Inferior parietal cortex (tissue), 1 donor: ENCODE data around the gene NAA80.
A peak's percentile ranks its signal among the peaks of the same experiment; 100 is the strongest.
"Not testable (repeated sequence)": the region's sequence is repeated elsewhere in the genome, so short reads cannot be mapped to it uniquely, and the experiment has no call there.

ENCODE experiments used
- DNase-seq: peaks from one replicate; pipeline ENCODE4 v3.0.0-alpha.2; 2016; ENCODE audit errors: extremely low spot score

Gene NAA80

DNA sequence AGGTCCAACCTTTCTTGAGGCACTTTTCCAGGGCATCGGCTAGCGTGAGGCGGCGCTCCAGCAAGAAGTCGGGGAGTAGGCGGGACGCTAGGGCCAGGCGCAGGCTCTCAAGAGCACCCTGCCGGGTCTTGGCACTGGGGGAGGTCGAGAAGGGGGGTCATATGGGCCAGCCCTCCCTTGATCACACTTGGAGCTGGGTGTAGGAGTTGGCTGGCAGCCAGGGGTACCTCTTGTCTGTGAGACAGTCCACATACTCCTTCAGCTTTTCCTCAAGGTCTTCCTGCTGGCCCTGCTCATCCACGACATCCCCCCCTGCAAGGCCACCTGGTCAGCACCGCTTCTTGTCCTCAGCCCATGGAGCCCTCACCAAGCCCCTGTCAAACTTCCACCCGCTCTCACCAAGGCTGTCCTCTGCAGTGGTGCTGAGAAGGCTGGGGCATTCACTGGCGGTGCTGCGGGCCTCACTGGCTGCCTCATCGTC, 9.0 kb downstream of the NAA80 start:
- DNase-seq: no peak

DNA sequence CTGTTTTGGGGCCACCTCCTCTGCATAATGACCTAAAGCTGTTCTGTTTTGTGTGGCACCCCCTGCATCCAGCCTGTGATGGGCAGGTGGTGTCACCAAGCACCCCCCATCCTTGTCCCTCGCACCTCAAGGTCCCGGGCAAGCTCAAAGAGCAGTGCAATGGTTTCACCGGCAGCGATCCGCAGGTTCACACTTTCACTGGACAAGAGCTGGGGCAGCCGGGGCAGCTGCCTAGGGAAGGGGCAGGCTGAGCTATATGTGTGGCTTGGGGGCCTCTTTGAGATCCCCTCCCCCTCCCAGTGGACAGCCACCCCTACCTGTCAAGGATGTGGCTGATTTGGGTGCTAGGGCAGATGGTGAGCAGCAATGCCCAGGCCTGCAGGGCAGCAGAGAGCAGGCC, 10.1 kb downstream of the NAA80 start:
- DNase-seq: no peak

DNA sequence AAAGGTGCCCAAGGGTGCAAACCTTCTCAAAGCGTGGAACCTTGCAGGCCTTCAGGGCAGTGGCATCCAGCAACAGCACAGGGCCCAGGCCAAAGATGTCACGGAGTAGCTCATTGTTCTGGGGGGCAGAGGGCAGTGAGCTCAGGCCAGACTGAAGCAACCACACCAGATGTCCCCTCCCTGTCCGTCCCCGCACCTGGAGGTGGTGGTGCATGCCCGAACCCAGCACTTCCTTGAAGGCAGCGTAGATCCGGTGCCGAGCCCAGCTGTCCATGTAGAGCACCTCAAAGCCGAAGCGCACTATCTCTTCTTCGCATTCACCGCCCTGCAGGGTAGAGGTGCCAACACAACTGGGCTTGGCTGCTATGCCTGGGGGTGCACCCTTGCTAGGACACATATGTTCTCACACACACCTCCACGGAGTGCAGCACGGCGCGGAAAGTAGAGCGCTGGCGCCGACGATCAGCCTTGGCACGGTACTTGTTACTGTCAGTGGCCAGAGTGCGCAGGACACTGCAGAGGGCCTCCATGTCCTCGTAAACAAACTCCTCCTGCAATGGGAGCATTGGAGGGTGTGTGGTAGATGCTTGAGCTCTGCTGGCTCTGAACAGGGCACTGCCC, 10.7 kb downstream of the NAA80 start:
- DNase-seq: no peak

DNA sequence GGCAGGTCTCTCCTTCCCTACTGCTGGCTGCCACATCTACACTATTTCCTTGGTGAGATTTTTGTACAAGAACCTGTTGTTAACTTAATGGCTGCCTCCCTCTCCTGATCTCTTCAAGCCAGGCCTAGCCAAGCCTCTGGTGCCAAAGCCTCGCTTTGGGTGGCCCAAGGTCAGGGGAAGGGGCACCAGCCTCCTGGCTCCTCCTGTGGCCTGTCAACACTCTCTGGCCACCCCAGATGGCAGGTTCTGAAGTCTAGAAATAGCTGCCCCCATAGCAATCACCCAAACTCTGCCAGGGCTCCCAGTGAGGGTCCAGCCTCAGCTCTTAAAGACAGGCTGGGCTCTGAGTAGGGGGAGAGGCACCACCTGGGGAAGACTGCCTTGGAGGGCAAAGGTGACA, 11.9 kb downstream of the NAA80 start:
- DNase-seq: no peak

DNA sequence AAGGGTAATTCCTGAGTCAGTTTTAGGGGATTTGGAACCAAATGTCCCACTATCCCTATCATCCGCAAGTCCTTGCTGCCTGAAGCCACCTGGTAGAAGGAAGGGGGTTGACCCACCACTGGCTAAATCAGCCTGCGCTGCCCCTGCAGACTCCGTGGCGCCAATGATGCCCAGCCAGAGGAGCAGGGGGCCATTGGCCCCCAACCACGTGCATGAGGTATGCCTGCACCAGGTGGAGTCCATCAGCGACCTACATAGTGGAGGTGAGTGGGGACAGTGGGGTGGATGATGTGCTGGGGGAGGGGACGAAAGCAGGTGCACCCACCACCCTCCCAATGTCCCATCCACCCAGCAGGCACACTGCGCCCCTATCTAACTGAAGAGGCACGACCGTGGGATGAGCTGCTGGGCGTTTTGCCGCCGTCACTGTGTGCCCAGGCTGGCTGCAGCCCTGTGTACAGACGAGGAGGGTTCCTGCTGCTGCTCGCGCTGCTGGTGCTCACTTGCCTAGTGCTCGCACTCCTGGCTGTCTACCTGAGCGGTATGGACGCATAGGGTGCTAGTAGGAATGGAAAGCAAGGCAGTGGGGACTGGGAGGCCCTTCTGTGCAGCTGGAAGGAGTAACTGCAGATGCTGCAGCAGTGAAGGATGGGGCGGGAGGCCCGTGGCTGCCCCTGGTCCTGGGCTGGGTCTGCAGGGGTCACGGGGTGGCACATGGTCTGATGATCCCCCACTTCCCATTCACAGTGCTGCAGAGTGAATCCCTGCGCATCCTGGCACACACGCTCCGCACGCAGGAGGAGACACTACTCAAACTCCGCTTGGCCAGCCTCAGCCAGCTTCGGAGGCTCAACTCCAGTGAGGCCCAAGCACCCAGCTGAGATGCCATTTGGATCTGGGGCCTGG, 12.6 kb downstream of the NAA80 start:
- no peak for DNase-seq

DNA sequence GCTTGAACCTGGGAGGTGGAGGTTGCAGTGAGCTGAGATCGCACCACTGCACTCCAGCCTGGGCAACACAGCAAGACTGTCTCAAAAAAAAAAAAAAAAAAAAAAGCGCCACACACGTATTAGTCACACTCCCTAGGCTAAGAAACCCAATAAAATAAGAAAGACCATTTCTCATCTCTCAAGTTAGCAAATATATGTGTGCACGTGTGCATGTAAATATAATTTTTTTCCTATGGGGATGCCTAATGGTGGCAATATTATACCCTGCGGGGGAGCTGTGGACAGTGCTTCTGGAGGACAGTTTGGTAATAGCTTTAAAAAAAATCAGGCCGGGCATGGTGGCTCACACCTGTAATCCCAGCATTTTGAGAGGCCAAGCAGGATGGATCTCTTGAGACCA, 15.1 kb downstream of the NAA80 start:
- DNase-seq: not testable (repeated sequence)

DNA sequence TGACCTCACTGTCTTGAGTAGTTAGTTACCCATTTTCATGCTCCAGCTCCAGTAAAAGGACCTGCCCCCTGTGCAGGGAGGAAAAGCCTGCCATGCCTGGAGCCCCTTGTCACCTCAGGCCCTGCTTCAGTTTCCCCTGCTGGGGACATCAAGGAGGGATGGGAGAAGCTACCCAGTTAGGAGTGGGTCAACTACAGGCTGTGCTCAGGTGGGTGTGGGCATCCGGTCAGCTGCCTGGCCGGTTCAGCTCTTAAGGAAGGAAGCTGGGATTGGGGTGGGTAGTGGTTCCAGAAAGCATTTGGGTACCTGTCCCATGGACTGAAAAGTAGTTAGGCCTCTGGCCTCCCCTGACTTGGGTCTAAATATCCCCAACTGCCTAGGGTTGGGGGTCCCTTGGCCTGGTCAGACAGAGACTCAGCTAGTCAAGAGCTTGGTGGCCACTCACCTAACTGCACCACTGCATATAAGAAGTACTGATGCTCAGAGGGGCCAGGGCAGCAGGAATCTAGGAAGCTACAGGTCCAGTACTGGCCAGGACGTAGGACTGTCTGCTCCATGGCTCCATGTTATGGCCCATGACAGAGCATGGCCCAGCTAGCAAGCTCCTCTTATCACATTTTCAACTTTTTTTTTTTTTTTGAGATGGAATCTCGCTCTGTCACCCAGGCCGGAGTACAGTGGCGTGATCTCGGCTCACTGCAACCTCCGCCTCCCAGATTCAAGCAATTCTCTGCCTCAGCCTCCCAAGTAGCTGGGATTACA, 19.8 kb downstream of the NAA80 start:
- DNase-seq: no peak

DNA sequence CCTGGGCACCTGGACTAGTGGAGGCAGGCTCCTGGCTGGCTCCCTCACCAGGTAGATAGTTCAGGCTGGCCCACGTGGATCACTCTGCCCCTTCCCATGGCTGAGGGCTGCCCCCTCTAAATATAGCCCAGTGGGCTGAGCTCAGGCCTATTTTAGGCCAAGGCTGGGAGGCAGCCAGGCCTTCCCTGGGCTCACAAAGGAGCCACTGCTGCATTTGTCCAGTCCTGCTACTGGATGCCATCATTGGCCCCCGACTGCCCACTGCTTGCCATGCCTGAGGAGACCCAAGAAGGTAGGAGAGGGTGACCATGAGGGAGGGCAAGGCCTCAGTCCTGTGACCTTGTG, 20.4 kb downstream of the NAA80 start, which contains the start of gene LSMEM2:
Gene LSMEM2 (plus strand): TSS at position 208 of the 345 bp plus-strand sequence. CDS start 27 bp downstream, at position 235.
- DNase-seq: no peak

DNA sequence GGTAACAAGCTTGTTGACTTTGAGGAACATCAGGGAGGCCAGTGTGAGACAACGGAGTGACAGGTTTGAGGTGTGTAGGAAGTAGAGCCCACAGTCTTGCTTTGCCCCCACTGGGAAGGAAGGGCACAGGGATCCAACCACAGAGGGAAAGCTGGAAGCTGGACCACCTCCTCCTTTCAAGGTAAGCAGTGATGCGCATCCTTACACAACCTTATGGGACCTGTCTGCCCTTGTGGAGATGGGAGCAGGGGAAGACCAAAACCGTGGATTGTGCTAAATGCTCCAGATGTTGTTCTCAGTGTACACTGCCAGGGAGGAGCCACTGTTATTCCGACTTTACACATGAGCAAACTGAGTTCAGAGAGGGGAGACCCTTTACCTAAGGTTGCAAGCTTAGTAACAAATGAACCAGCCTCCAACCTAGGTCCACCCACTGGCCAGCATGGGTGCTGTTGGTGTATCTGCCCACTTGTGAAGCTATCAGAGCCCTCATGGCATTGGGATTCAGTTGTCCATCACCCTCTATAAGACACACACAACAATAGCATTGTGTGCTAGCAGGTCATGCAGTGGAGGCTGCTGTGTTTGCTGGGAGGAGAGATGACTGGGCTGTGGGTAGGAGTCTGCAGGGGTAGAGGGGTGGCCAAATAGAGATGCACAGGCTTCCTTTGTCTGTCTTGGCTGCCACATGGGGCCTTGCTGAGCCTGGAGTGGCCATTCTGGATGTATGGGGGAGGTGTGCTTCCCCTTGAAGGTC, 20.9 kb downstream of the NAA80 start:
- DNase-seq: no peak

DNA sequence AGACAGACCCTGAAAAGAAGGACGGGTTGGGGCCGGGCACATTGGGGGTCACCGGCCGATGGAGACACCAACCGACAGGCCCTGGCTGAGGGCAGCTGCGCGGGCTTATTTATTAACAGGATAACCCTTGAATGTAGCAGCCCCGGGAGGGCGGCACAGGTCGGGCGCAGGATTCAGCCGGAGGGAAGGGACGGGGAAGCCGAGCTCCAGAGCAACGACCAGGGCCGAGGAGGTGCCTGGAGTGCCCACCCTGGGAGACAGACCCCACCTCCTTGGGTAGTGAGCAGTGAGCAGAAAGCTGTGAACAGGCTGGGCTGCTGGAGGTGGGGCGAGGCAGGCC, 22.5 kb downstream of the NAA80 start:
- DNase-seq: no peak

DNA sequence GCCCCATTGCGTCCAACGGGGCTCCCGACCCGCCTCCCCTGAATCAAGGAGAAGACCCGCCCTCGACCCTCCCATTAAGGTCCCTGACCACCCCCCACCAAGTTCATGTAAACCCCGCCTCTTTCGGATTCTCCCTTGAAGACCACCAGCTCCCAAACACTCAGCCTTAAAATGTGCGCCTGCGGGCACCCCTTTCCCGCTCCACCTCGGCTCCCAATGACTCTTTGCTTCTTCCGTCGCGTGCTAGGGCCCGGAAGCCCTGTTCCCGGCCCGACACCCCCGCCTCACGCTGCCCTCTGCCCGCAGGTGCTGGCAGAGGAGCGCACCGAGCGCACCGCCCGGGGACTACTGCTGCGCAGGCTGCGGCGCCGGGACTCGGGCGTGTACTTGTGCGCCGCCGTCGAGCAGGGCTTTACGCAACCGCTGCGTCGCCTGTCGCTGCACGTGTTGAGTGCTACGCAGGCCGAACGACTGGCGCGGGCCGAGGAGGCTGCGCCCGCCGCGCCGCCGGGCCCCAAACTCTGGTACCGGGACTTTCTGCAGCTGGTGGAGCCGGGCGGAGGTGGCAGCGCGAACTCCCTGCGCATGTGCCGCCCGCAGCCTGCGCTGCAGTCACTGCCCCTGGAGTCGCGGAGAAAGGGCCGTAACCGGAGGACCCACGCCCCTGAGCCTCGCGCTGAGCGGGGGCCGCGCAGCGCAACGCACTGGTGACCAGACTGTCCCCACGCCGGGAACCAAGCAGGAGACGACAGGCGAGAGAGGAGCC, 23.0 kb downstream of the NAA80 start:
- no peak for DNase-seq

DNA sequence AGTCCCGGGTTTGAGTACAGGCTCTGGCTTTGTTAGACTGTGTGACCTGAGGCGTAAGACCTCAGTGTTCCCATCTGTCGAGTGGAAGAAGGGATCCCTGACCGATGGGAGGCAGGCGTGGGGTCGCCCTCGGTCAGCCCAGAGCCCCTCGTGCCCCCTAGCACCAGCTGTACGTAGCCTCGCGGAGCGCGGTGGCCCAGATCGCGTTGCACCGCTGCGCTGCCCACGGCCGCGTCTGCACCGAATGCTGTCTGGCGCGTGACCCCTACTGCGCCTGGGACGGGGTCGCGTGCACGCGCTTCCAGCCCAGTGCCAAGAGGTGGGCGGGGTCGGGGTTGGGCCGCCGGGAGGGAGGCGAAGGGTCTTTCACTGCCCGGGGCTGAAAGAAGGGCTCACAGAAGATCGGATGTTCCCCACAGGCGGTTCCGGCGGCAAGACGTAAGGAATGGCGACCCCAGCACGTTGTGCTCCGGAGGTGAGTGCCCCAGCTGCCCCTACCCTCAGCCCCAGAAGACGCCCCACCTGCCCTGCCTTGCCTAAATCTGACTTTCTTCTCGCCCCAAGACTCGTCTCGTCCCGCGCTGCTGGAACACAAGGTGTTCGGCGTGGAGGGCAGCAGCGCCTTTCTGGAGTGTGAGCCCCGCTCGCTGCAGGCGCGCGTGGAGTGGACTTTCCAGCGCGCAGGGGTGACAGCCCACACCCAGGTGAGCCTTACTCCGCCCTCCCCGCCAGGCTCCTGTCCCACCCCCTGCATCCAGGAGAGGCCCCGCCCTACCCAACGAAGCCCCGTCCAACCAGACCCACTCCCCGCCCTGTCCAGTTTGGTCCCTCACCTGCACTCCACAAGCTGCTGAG, 23.8 kb downstream of the NAA80 start:
- DNase-seq: no peak

DNA sequence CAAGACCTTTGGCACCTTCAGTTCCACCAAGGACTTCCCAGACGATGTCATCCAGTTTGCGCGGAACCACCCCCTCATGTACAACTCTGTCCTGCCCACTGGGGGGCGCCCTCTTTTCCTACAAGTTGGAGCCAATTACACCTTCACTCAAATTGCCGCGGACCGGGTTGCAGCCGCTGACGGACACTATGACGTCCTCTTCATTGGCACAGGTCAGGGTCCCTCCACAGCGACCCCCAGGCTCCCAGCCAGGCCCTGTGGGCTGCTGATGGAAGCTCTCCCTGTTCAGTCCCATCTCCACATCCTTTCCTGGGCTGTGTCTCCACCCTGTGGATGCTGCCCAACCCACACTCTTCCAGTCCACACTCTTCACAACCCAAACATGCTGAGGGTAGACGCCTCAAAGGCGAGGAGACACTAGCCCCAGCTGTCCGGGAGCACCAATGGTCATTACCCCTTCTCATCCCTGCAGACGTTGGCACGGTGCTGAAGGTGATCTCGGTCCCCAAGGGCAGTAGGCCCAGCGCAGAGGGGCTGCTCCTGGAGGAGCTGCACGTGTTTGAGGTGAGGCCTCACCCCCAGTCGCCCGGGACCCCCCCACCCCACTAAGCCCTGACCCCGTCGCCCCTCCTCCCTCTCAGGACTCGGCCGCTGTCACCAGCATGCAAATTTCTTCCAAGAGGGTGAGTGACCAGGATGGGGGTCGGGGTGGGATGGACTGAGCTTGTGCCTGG, 24.7 kb downstream of the NAA80 start:
- DNase-seq: no peak

DNA sequence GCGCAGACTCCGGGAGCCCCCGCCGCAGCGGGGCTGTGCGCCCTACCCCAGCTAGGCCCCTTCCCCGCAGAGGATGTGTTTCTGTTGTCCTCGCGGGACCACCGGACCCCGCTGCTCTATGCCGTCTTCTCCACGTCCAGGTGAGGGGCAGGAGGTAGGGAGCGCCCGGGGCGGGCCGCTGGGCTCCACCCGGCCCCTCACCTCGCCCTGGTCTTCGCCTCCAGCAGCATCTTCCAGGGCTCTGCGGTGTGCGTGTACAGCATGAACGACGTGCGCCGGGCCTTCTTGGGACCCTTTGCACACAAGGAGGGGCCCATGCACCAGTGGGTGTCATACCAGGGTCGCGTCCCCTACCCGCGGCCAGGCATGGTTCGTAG, 25.5 kb downstream of the NAA80 start:
- DNase-seq: no peak

DNA sequence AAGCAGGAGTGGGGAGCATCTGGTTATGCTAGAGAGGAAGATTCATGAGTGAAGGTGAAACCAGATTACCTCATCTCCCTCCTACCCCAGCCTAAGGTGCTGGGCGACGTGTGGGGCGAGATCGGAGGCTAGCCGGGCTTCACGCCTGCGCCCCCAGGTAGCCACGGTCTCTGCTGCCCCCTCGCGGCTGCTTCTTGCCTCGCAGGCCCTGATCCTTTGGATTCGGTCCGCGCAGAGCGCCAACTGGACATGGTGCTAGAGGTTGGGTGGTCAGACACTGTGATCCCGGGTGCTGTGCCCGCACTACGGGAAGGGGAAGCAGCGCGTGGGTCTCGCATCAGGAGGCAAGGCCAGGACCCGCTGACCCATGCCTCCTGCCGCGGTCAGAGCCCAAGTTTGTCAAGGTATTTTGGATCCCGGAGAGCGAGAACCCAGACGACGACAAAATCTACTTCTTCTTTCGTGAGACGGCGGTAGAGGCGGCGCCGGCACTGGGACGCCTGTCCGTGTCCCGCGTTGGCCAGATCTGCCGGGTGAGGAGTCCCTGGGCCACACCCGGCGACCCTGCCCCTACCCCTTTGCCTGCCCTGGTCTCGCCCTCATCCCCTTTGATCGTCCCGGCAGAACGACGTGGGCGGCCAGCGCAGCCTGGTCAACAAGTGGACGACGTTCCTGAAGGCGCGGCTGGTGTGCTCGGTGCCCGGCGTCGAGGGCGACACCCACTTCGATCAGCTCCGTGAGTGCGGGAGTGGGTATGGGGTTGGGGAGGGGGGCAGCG, 26.1 kb downstream of the NAA80 start:
- peak; percentile 94 for DNase-seq

DNA sequence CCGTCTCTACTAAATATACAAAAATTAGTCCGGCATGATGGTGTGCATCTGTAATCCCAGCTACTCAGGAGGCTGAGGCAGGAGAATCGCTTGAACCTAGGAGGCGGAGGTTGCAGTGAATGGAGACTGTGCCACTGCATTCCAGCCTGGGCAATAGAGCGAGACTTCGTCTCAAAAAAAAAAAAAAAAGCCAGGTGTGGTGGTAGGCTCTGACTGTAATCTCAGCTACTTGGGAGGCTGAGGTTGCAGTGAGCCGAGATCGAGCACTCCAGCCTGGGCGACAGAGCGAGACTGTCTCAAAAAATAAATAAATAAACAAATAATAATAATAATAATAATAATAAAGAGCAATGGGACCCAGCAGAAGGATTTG, 26.7 kb downstream of the NAA80 start:
- DNase-seq: not testable (repeated sequence)

DNA sequence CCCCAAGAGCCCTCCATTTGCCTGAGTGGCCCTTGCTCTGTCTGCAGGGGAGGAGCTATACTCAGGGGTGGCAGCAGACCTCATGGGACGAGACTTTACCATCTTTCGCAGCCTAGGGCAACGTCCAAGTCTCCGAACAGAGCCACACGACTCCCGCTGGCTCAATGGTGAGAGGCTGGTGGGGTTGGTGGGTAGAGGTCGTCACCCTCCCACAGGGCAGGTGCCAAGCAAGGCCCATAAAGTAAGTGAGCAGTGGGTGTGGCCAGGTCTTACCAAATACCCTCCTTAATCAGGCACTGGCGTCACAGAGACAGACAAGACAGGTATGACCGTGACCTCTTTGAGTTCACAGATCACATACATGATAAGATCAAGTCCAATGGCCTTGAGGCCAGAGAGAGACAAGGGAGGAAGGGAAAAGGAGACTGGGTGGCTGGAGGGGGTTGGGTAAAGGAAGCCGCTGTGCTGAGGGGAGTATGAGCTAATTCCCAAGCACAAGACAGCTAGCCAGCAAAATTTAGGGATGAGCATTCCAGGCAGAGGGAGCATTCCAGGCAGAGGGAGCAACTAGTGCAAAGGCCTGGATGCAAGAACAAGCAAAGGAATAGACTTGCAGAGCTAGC, 27.8 kb downstream of the NAA80 start:
- no peak for DNase-seq
